Testis (tissue), 2 donors: Measurements from ENCODE around the gene PLA1A.

Experiments
- POLR2A ChIP-seq: fragments of 450-650 bp; IDR thresholded peaks from one replicate; pipeline ENCODE4 v1.6.1; 2017; ENCODE audit warnings: antibody characterized with exemption, mild to moderate bottlenecking, moderate library complexity
- TF ChIP-seq, protein P1 (sequence below), 3 experiments: fragments of 450-650 bp in 2 of 3; fragments of 200-600 bp in 1 of 3; sonication (generic) in 1 of 3; IDR thresholded peaks; one replicate each; pipeline ENCODE4 v1.5.1; 2016 to 2019; ENCODE audit warnings: antibody characterized with exemption in 3 of 3, mild to moderate bottlenecking in 2 of 3, moderate library complexity in 1 of 3

DNA sequence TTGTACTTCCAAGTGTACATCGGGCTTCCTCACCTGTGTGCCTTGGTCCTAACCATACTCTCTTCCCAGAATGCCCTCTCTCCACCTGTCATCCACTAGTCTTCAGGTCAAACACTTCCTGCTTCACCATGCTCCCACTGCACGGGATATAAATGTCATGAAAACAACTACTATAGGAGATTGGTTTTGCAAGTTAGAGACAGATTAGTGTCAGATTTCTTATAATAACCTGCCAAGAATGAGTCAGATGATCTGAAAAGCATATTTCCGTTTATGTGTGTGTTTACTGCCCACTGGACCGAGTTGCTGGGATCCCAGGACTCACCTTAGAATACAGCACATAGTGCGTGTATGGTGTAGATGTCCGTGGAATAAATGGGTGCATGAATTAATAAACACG, 21.4 kb downstream of the PLA1A start:
- no peak for TF ChIP-seq POLR2A
- TF ChIP-seq, protein P1, sequence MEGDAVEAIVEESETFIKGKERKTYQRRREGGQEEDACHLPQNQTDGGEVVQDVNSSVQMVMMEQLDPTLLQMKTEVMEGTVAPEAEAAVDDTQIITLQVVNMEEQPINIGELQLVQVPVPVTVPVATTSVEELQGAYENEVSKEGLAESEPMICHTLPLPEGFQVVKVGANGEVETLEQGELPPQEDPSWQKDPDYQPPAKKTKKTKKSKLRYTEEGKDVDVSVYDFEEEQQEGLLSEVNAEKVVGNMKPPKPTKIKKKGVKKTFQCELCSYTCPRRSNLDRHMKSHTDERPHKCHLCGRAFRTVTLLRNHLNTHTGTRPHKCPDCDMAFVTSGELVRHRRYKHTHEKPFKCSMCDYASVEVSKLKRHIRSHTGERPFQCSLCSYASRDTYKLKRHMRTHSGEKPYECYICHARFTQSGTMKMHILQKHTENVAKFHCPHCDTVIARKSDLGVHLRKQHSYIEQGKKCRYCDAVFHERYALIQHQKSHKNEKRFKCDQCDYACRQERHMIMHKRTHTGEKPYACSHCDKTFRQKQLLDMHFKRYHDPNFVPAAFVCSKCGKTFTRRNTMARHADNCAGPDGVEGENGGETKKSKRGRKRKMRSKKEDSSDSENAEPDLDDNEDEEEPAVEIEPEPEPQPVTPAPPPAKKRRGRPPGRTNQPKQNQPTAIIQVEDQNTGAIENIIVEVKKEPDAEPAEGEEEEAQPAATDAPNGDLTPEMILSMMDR (IDR thresholded peaks at IDR 0.05) = no peak
